Activated CD8-positive, alpha-beta memory T cell treated with anti-CD3 and anti-CD28 coated beads, Interleukin-2, amount 50 U/mL, for 48 hours (primary cell): ENCODE results near the gene PTPN3.

Source experiments
- DNase-seq: peaks from one replicate; pipeline ENCODE4 v3.0.0-alpha.2; 2020

Gene PTPN3

GRCh38 chr9:109450346-109450745 is 47.8 kb downstream of the PTPN3 start:
- DNase-seq = no peak

DNA sequence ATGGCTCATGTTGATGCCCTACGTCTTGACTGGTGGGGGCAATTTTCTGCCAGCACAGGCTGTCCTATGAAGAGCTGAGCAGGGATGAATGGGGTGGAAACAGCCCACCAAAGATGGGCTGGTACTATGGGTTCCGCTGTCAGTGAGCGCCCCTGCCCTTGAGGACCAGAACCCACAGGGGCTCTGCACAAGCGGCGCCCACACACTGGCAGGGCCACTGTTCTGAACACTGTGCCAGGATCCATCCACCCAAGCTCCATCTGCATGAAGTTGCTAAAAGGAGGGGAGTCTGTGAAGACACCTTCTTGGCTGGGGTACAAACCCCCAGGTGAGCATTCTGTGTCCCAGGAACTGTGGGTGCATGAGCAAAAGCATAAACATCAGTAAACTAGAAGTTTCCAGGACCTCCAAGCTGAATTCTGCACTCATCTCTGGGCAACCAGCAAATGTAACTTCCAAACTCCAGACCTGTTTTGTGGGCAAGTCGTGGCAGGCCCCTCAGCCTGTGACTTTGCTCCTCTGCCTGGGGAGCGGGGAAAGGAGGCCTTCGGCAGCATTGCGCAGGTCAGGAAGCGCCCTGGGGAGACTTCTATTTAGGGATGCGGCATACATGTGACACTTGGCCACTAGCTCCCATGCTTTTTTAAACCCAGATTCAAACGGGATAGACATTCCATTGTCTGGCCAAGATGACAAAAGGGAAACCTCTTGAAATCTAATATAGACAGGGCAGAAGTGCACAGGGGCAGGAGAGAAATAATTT is 48.9 kb downstream of the PTPN3 start:
- no peak for DNase-seq

DNA sequence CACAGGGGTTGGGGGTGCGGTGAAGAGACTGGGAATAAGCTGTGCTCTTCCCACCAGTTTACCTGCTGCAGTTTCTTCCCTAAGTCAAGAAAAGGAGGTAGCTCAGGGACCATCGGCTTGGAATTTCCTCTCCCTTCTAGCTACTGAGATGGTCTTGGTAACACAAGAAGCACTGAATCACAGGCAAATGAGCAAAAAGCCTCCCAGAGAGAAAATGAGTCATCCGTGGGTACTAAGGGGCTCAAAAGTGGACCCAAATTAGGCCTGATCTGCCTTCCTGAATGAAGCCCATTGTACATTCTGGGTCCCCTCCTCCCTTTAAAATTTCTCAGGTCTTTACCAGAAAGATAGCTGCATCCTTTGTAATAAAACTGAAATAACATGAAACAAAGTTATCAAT is 49.9 kb downstream of the PTPN3 start:
- DNase-seq = no peak

DNA sequence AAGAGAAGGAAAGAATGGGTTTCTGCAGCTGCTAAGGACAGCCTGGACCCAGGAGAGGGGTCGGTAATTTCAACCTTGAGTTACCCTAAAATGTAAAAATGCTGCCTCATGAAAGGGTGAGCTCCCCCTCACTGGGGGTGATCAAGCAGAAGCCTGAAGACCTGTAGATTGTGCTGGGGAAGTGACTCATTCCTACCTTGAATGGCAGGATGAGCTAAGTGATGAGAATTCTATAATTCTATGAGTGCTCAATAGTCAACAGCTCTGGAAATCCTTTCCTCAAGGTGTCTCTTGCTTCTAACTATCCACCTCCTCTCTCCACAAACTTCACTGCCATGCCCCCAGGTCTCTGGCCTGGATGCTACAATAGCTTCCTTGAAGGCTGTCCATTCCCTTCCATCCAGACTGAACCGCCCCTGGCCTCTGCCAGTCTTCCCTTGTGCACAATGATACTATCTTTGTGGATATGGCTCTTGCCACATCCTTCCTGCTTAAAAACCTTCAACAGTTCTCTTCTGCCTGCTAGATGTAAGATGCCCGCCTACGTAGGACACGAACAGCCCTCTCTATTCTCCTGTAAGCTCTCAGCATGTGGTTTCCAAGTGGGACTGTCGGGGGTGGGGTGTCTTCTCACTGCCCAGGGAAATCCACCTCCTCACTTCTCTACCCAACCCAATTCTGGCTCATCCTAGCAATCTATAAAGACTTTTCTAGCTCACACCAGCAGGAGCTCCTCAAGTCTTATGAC is 50.6 kb downstream of the PTPN3 start:
- no peak for DNase-seq

- no peak for DNase-seq
Observed at GRCh38 chr9:109444771-109445320, 53.3 kb downstream of the PTPN3 start.

DNA sequence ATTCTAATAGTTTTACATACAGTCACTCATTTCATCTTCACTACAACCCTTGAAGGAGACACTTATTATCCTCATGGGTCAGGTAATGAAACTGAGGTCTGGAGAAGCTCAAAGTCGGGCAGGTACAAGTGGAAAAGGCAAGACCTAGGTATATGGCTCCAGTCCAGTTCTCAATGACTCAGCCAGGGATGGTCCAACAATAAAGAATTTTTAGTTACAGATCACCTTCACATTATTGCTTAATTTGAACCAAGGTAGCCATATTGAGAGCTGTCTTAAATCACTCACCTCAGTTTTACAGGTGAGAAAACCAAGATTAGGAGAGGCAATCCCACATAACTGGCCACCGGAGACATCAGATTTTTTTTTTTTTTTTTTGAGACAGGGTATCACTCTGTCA is 55.4 kb downstream of the PTPN3 start:
- DNase-seq = no peak

- DNase-seq = no peak
Observed at GRCh38 chr9:109441296-109441695, 56.8 kb downstream of the PTPN3 start.

DNA sequence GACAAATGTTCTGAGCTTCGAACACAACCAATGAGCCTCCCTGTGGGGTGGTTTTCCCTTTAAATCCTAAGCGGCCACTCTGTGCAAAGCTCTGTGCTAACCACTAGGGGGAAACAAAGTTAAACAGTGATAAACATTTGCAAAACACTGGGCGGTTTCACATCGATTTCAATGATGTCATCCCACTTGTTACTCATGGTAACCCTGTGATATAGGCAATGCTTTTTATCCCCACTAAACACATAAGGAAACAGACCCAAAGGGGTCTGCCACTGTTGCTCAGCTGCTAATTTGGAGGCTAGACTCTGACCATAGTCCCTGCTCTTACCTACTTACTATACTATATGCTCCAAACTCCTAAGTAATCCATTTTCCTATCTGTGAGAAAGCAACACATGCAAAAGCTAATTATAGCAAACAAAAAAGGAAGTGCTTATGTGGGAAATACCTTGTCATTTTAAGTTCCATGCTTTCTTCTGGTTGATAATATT is 57.3 kb downstream of the PTPN3 start:
- no peak for DNase-seq

GRCh38 chr9:109440117-109440515 is 58.0 kb downstream of the PTPN3 start:
- no peak for DNase-seq

- no peak for DNase-seq
Observed at GRCh38 chr9:109439378-109440116, 58.6 kb downstream of the PTPN3 start.

DNA sequence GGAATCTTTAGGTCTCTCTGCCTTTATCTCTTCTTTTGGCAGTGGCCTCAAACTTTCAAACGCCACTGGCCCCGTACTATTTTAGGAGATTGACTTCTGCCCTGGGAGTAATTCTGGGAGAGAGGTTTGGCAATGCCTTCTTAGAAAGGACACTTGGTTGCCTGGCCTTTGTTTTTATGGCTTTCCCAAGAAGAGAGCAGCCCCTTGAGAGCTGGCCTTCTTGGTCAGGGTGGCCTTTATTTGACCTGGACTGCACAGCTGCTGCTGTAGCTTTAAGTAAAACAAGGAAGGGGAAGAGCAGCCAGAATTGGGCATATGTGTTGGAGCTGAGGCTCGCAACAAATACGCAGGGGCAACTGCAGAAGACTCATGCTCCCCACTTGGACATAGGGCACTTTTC is 60.8 kb downstream of the PTPN3 start:
- no peak for DNase-seq

- no peak for DNase-seq
Observed at GRCh38 chr9:109436071-109436470, 62.0 kb downstream of the PTPN3 start.

GRCh38 chr9:109433476-109433875 is 64.6 kb downstream of the PTPN3 start:
- no peak for DNase-seq

DNA sequence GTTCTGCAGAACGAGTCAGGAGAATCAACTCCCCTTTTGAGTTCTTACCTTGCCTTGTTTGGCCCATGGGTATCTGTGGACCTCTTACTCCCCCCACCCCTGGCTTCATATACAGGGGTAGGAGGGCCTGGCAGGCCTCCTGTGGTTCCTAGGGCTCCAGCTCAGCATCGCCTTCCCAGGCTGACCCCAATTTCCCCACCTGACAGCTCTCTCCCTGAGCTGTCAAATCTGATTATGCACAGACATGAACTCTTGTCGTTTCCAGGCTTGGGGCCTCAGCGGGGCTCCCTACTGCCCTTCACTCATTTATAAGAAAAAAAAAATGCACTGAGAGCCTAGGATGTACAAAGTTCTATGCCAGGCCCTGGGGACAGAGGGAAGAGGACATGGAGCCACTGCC is 67.9 kb downstream of the PTPN3 start:
- DNase-seq = no peak

- no peak for DNase-seq
Observed at GRCh38 chr9:109428854-109429253, 69.3 kb downstream of the PTPN3 start.

DNA sequence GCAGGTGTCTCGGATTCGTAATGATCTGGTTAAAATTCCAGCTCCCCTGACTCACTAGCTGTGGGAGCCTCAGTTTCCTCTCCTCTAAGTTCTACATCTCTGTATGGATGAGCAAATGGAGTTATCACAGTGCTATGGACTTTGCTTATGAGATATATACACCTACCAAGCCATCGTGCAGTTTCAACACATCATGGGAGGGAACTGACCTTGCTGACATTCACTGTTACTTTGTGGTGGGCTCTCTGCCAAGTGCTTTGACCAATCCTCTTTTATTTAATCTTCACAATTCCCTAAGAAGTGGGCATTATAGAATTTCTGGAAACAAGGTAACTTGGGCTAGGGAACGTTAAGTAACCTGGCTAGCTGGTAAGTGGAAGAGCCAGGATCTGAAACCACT is 70.2 kb downstream of the PTPN3 start:
- no peak for DNase-seq

DNA sequence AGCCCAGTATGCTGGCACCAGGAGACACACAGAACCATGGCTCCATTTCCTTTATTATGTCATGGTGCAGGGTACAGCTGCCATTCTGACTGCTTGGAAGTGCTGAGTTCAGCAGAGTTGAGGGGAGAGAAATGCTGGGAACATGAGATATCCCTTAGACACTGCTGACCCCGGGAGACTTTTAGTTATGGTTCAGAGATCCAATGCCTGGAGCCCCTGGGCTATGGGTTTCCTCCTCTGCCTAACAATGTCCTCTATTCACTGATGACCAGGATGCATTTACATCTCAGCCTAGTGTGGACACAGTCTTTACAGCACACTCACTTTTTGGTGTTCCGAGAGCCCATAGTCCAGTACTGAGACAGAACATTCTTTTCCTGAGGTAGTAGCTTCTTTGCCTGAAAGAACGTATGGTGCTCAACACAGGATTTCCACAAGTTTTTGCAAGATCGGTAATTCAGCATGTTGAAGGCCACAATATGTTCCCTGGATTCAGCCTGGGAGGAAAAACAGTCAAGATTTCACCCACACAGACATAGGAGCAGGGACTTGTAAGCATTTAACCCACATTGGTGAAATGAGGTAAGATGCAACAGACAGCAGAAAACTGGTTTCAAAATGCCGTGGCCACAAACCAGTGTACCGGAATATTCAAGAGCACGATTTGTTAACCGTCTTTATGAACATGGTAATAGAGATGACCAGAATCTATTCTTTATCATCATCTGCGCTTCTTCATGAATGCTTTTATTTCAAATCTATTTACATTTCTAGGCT is 71.3 kb downstream of the PTPN3 start:
- no peak for DNase-seq

DNA sequence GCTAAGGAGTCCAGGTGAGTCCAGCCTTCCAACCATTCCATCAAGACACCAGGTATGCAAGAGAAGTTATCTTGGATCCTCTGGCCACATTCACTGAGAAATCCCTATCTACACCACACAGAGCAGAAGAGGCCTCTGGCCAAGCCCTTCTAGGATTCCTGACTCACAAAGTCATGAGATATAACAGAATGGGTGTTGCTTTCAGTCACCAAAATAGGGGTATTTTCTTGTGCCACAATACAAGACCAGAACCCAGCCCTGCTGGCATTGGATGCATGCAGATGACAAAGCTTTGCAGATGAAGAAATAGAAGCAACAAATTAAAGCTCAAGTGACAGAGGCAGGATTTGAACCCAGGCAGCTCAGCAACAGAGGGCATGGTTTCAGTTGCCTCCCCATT is 73.5 kb downstream of the PTPN3 start:
- no peak for DNase-seq

- no peak for DNase-seq
Observed at GRCh38 chr9:109423877-109424276, 74.2 kb downstream of the PTPN3 start.

- DNase-seq = no peak
Observed at GRCh38 chr9:109422641-109423040, 75.5 kb downstream of the PTPN3 start.

DNA sequence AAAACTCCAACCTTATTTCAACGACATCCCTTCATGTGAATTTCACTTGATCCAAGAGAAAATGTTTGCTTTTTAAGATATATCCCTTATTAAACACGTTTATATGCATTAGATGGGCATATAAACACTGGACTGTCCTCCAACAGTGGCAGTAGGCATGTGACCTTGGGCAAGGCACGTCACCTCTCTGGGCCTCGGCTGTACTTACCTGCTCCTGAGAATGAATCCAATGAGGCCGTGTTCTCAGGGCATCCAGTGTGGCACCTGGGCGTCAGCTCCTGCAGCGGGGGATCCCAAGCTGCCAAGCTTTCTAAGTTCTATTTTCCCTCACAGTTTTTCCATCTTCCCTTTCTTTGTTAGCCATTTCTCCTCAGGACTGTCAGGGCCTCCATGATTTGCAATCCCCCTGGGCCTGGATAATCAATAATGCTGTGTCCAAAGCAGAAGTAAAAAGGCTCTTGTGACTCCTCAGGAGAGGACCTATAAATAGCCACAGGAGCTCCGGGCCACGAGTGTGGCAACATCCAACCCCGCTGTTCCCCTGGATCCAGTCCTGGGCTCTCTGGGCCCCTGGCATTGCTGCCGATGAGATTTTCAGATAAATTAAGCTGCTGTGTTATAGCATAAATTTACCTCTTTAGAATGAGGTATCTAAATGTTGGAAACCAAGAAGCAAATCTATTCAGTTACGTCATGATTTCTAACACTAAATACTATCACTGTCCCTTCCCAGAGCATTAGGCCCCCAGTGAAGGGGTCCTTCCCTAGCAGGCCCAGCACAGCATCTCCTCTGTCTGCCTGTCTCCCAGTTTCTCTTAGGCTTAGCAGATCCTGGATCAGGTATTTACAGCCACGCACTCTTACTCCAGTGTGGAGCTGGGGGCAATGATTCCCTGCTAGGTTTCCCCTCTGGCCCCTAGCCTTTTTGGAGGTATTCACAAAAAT is 76.8 kb downstream of the PTPN3 start:
- DNase-seq = no peak
